Coronary artery (tissue), 2 donors: ENCODE data around the gene PADI1.

Experiments
- DNase-seq: peaks from one replicate; pipeline ENCODE4 v3.0.0-alpha.2; 2017; ENCODE audit warnings: low spot score
- H3K27ac ChIP-seq, 2 donors: fragments of 200-600 bp; sonication (generic); one replicate each; pipeline ENCODE4 v1.5.1; 2016 to 2019
- H3K4me3 ChIP-seq: fragments of 200-600 bp; sonication (generic); 2 replicates; pipeline ENCODE4 v1.5.1; 2016; ENCODE audit warnings: mild to moderate bottlenecking, moderate library complexity
- CTCF ChIP-seq: fragments of 200-600 bp; sonication (generic); IDR thresholded peaks from one replicate; pipeline ENCODE4 v1.5.1; 2019; ENCODE audit warnings: antibody characterized with exemption

The PADI1 gene

GRCh38 chr1:17216078-17216477 lies 11.2 kb downstream of the PADI1 start:
- Histone ChIP-seq H3K27ac (no peak overlapping the region), H3K4me3 (no peak overlapping the region)
- DNase-seq: no peak
- no peak for TF ChIP-seq CTCF

- no peak for TF ChIP-seq CTCF
- H3K4me3 ChIP-seq: no peak overlapping the region
- DNase-seq: no peak
- H3K27ac ChIP-seq: no peak overlapping the region
Measured at GRCh38 chr1:17217607-17218006, 12.7 kb downstream of the PADI1 start.

GRCh38 chr1:17218939-17219338 lies 14.0 kb downstream of the PADI1 start:
- Histone ChIP-seq H3K4me3 (no peak overlapping the region), H3K27ac (no peak overlapping the region)
- no peak for TF ChIP-seq CTCF
- DNase-seq: no peak

GRCh38 chr1:17220287-17220686 lies 15.4 kb downstream of the PADI1 start:
- no peak for DNase-seq
- H3K4me3 ChIP-seq: no peak overlapping the region
- no peak overlapping the region for H3K27ac ChIP-seq
- TF ChIP-seq CTCF: no peak

GRCh38 chr1:17222557-17222956 lies 17.6 kb downstream of the PADI1 start:
- no peak for TF ChIP-seq CTCF
- no peak for DNase-seq
- H3K27ac ChIP-seq: no peak overlapping the region
- no peak overlapping the region for H3K4me3 ChIP-seq

GRCh38 chr1:17224434-17224833 lies 19.5 kb downstream of the PADI1 start:
- no peak for DNase-seq
- no peak for TF ChIP-seq CTCF

GRCh38 chr1:17225140-17225539 lies 20.2 kb downstream of the PADI1 start:
- Histone ChIP-seq H3K4me3 (no peak overlapping the region), H3K27ac (no peak overlapping the region)
- no peak for TF ChIP-seq CTCF
- DNase-seq: no peak

More at GRCh38 chr1:17224434-17224833, 19.5 kb downstream of the PADI1 start:
- Histone ChIP-seq H3K4me3 (no peak overlapping the region), H3K27ac (no peak overlapping the region)
